GM23248 (cell line): ENCODE data around the gene FAM180B. TPM values are rescaled to one million over a fixed set of nuclear protein-coding genes. Genes with fewer than 3 reads are reported as not detected.
"Not testable (repeated sequence)": the region's sequence is repeated elsewhere in the genome, so short reads cannot be mapped to it uniquely, and the experiment has no call there.

Experiments
- DNase-seq: peaks from one replicate; pipeline ENCODE4 v3.0.0-alpha.2; 2015
- H2AFZ ChIP-seq: fragments of 200-600 bp; sonication (generic); 2 replicates; pipeline ENCODE4 v1.6.1; 2016; ENCODE audit warnings: antibody characterized with exemption
- H3F3A ChIP-seq: fragments of 200-600 bp; sonication (generic); 2 replicates; pipeline ENCODE4 v1.6.1; 2016; ENCODE audit warnings: mild to moderate bottlenecking, antibody characterized with exemption, mixed run types; ENCODE audit not compliant: insufficient read depth
- H3K27ac ChIP-seq: fragments of 200-600 bp; sonication (generic); 2 replicates; pipeline ENCODE4 v1.5.1; 2016; ENCODE audit warnings: mild to moderate bottlenecking
- H3K27me3 ChIP-seq: fragments of 200-600 bp; sonication (generic); replicated peaks from 2 replicates; pipeline ENCODE4 v1.6.1; 2016; ENCODE audit warnings: mild to moderate bottlenecking; ENCODE audit not compliant: insufficient read depth
- H3K36me3 ChIP-seq: fragments of 200-600 bp; sonication (generic); 2 replicates; pipeline ENCODE4 v1.6.1; 2016; ENCODE audit warnings: low read depth, mild to moderate bottlenecking
- H3K4me1 ChIP-seq: fragments of 200-600 bp; sonication (generic); 2 replicates; pipeline ENCODE4 v1.6.1; 2016; ENCODE audit warnings: mild to moderate bottlenecking; ENCODE audit not compliant: insufficient read depth
- H3K4me2 ChIP-seq: fragments of 200-600 bp; sonication (generic); one replicate; pipeline ENCODE4 v1.6.1; 2016; ENCODE audit warnings: mild to moderate bottlenecking; ENCODE audit not compliant: unreplicated experiment
- H3K4me3 ChIP-seq: fragments of 200-600 bp; sonication (generic); 2 replicates; pipeline ENCODE4 v1.5.1; 2016; ENCODE audit warnings: mild to moderate bottlenecking
- H3K79me2 ChIP-seq: fragments of 200-600 bp; sonication (generic); 2 replicates; pipeline ENCODE4 v1.6.1; 2016; ENCODE audit warnings: mild to moderate bottlenecking; ENCODE audit not compliant: insufficient read depth
- H3K9ac ChIP-seq: fragments of 200-600 bp; sonication (generic); 2 replicates; pipeline ENCODE4 v1.6.1; 2016; ENCODE audit warnings: mild to moderate bottlenecking
- H3K9me2 ChIP-seq: fragments of 200-600 bp; sonication (generic); 2 replicates; pipeline ENCODE4 v1.6.1; 2016; ENCODE audit warnings: mixed run types, mild to moderate bottlenecking, moderate library complexity; ENCODE audit not compliant: insufficient read depth
- H3K9me3 ChIP-seq: fragments of 200-600 bp; sonication (generic); one replicate; pipeline ENCODE4 v1.6.1; 2017; ENCODE audit warnings: low read depth
- H4K20me1 ChIP-seq: fragments of 200-600 bp; sonication (generic); 2 replicates; pipeline ENCODE4 v1.6.0; 2016; ENCODE audit not compliant: insufficient read depth
- EZH2 ChIP-seq: fragments of 200-600 bp; sonication (generic); IDR thresholded peaks from 2 replicates; pipeline ENCODE4 v1.6.1; 2018; ENCODE audit warnings: antibody characterized with exemption, mild to moderate bottlenecking; ENCODE audit not compliant: insufficient read depth, poor library complexity, severe bottlenecking
- EZH2phosphoT487 ChIP-seq: fragments of 200-600 bp; sonication (generic); IDR thresholded peaks from 2 replicates; pipeline ENCODE4 v1.6.1; 2018; ENCODE audit warnings: antibody characterized with exemption, moderate library complexity, mild to moderate bottlenecking, low read depth; ENCODE audit not compliant: insufficient read depth
- WGBS, 2 experiments: methylation state at CpG; one replicate each; pipeline ENCODE4 v1.1.6; 2015 to 2017; ENCODE audit warnings: low lambda C conversion rate in 2 of 2, low coverage in 1 of 2; ENCODE audit errors: missing lambda C conversion rate in 2 of 2; 5-methylcytosine and 5-hydroxymethylcytosine counted together
- in situ Hi-C: fragments of 300-500 bp; cut with MboI; formaldehyde crosslinking; loops from 2 replicates; pipeline ENCODE4 v1.15.0; 2020
- polyA plus RNA-seq: library from polyadenylated mRNA; unstranded; fragments of >200 nt; fragmentation: Nextera tagmentation; extraction: Ambion mirVana; gene quantifications from 2 replicates; pipeline ENCODE4 v1.2.1, GENCODE V29; 2016
- small RNA-seq: library from RNA; depleted of rRNA; stranded (forward); fragments of <200 nt; gene quantifications from one replicate; pipeline ENCODE3, GENCODE V24; 2014; ENCODE audit warnings: low read depth, low replicate concordance
- total RNA-seq: library from RNA; depleted of rRNA; stranded (reverse); fragments of >200 nt; shearing (Covaris generic); gene quantifications from 2 replicates; pipeline ENCODE4 v1.2.3, GENCODE V29; 2014; rRNA removed

The FAM180B gene
- total and polyA plus RNA-seq, 2 experiments from 2014 or later: not detected

- H3K27me3 ChIP-seq: no peaks in the 10 kb centered on the region
- no peaks in the 10 kb centered on the region for H3K9me3 ChIP-seq
- H3K27ac ChIP-seq: no peak overlapping the region
- DNase-seq: no peak
- peaks cover 53% of the 10 kb centered on the region for H3K36me3 ChIP-seq
- no peaks in the 10 kb centered on the region for H3K79me2 ChIP-seq
- no peaks in the 10 kb centered on the region for H4K20me1 ChIP-seq
- no peaks in the 10 kb centered on the region for H3K9me2 ChIP-seq
- H3K4me3 ChIP-seq: no peak overlapping the region
- H3K4me1 ChIP-seq: peaks cover 13% of the 10 kb centered on the region
- TF ChIP-seq EZH2 (no peak), EZH2phosphoT487 (no peak)
- H3K4me2 ChIP-seq: no peak overlapping the region
- H3F3A ChIP-seq: peaks cover 31% of the 10 kb centered on the region
- in situ Hi-C loops: no loop called here
- H2AFZ ChIP-seq: no peak overlapping the region
- no peak overlapping the region for H3K9ac ChIP-seq
- 94 to 99% methylated on average over 2 of the region's 2 CpGs for WGBS, 2 experiments
Measured at GRCh38 chr11:47620836-47621378, 34.4 kb downstream of the FAM180B start.

GRCh38 chr11:47626234-47626633, 39.8 kb downstream of the FAM180B start:
- Histone ChIP-seq H2AFZ (no peak overlapping the region), H3K4me2 (no peak overlapping the region), H3K9me3 (no peaks in the 10 kb centered on the region), H3K4me1 (no peaks in the 10 kb centered on the region), H4K20me1 (no peaks in the 10 kb centered on the region), H3F3A (no peaks in the 10 kb centered on the region), H3K27me3 (no peaks in the 10 kb centered on the region), H3K79me2 (no peaks in the 10 kb centered on the region), H3K9me2 (no peaks in the 10 kb centered on the region), H3K27ac (no peak overlapping the region), H3K4me3 (no peak overlapping the region), H3K36me3 (peaks cover 62% of the 10 kb centered on the region), H3K9ac (no peak overlapping the region)
- no peak for DNase-seq
- in situ Hi-C loops: no loop called here
- WGBS, 2 experiments: 92 to 95% methylated on average over 8 of the region's 8 CpGs
- no peak for TF ChIP-seq EZH2phosphoT487
- no peak for TF ChIP-seq EZH2

- in situ Hi-C loops: no loop called here
- no peaks in the 10 kb centered on the region for H3K27me3 ChIP-seq
- H3F3A ChIP-seq: no peaks in the 10 kb centered on the region
- H3K9me3 ChIP-seq: no peaks in the 10 kb centered on the region
- no peak for TF ChIP-seq EZH2phosphoT487
- no peak overlapping the region for H3K27ac ChIP-seq
- 96 to 99% methylated on average over 4 of the region's 4 CpGs for WGBS, 2 experiments
- no peak for DNase-seq
- H3K9ac ChIP-seq: no peak overlapping the region
- no peak overlapping the region for H2AFZ ChIP-seq
- no peak overlapping the region for H3K4me2 ChIP-seq
- H4K20me1 ChIP-seq: no peaks in the 10 kb centered on the region
- no peaks in the 10 kb centered on the region for H3K4me1 ChIP-seq
- H3K4me3 ChIP-seq: no peak overlapping the region
- H3K79me2 ChIP-seq: no peaks in the 10 kb centered on the region
- H3K36me3 ChIP-seq: peaks cover 57% of the 10 kb centered on the region; the same call in 1 of the 2 replicates
- H3K9me2 ChIP-seq: no peaks in the 10 kb centered on the region
Measured at GRCh38 chr11:47628026-47628425, 41.5 kb downstream of the FAM180B start.

- in situ Hi-C loops: no loop called here
- 90 to 91% methylated on average over 5 of the region's 5 CpGs for WGBS, 2 experiments
- no peak overlapping the region for H3K4me2 ChIP-seq
Measured at GRCh38 chr11:47631473-47631872, 45.0 kb downstream of the FAM180B start.

GRCh38 chr11:47636331-47636730, 49.9 kb downstream of the FAM180B start:
- H3K9ac ChIP-seq, H4K20me1 ChIP-seq, H2AFZ ChIP-seq, in situ Hi-C loops, H3K27me3 ChIP-seq, H3K9me2 ChIP-seq, H3F3A ChIP-seq, H3K4me3 ChIP-seq, H3K9me3 ChIP-seq, H3K4me2 ChIP-seq, DNase-seq, H3K27ac ChIP-seq: not testable (repeated sequence)
- H3K4me1 ChIP-seq: peaks cover 10% of the 10 kb centered on the region
- peaks cover 40% of the 10 kb centered on the region for H3K79me2 ChIP-seq
- peaks cover 40% of the 10 kb centered on the region for H3K36me3 ChIP-seq
- 93 to 95% methylated on average over 11 of the region's 11 CpGs for WGBS, 2 experiments

More at GRCh38 chr11:47631473-47631872, 45.0 kb downstream of the FAM180B start:
- no peaks in the 10 kb centered on the region for H3K79me2 ChIP-seq
- H2AFZ ChIP-seq: no peak overlapping the region
- H3K4me1 ChIP-seq: no peaks in the 10 kb centered on the region
- H3K9ac ChIP-seq: no peak overlapping the region
- H3K9me2 ChIP-seq: no peaks in the 10 kb centered on the region
- TF ChIP-seq EZH2 (no peak), EZH2phosphoT487 (no peak)
- no peaks in the 10 kb centered on the region for H4K20me1 ChIP-seq
- H3K27ac ChIP-seq: no peak overlapping the region
- no peak for DNase-seq
- no peaks in the 10 kb centered on the region for H3K9me3 ChIP-seq
- no peak overlapping the region for H3K4me3 ChIP-seq
- no peaks in the 10 kb centered on the region for H3K27me3 ChIP-seq
- peaks cover 58% of the 10 kb centered on the region; the same call in 1 of the 2 replicates for H3K36me3 ChIP-seq
- H3F3A ChIP-seq: 0 out of 2 replicates have a peak, but pooled peaks cover 4% of the 10 kb centered on the region

Small RNA genes within 50 kb of the gene (small RNA-seq; reads per million reads assigned to genes)
- gene RN7SL652P (not detected), gene RNU5E-10P (1.5 reads per million, percentile 58 among the genes with 10 or more reads in this experiment)

Other genes with a start within 250 kb of the FAM180B start
- not detected in 2 replicates for gene MYBPC3, start 234.0 kb upstream of the FAM180B start, total RNA-seq
- gene MYBPC3, start 234.0 kb upstream of the FAM180B start, polyA plus RNA-seq: 0.08 TPM in 1 of 2 replicates, not detected in the other
- not detected in 2 replicates for gene SPI1, start 208.1 kb upstream of the FAM180B start, total RNA-seq
- 0.30 TPM in 1 of 2 replicates, not detected in the other for gene SPI1, start 208.1 kb upstream of the FAM180B start, polyA plus RNA-seq
- 183 and 189 TPM in 2 replicates for gene SLC39A13, start 178.1 kb upstream of the FAM180B start, total RNA-seq
- gene SLC39A13, start 178.1 kb upstream of the FAM180B start, polyA plus RNA-seq: 175 and 183 TPM in 2 replicates
- 139 and 151 TPM in 2 replicates for gene PSMC3, start 160.2 kb upstream of the FAM180B start, total RNA-seq
- 212 and 220 TPM in 2 replicates for gene PSMC3, start 160.2 kb upstream of the FAM180B start, polyA plus RNA-seq
- gene RAPSN, start 137.5 kb upstream of the FAM180B start, total RNA-seq: 0.13 and 0.22 TPM in 2 replicates
- gene RAPSN, start 137.5 kb upstream of the FAM180B start, polyA plus RNA-seq: 0.11 TPM in 1 of 2 replicates, not detected in the other
- gene CELF1, start 33.5 kb upstream of the FAM180B start, total RNA-seq: 70.9 and 71.6 TPM in 2 replicates
- 51.7 and 52.0 TPM in 2 replicates for gene CELF1, start 33.5 kb upstream of the FAM180B start, polyA plus RNA-seq
- gene PTPMT1, start 21.1 kb upstream of the FAM180B start, total RNA-seq: 68.7 and 90.2 TPM in 2 replicates
- gene PTPMT1, start 21.1 kb upstream of the FAM180B start, polyA plus RNA-seq: 78.4 and 82.2 TPM in 2 replicates
- 26.6 and 35.5 TPM in 2 replicates for gene KBTBD4, start 7.7 kb upstream of the FAM180B start, total RNA-seq
- gene KBTBD4, start 7.7 kb upstream of the FAM180B start, polyA plus RNA-seq: 16.8 and 18.4 TPM in 2 replicates
- gene NDUFS3, start 7.6 kb upstream of the FAM180B start, total RNA-seq: 52.5 and 80.8 TPM in 2 replicates
- gene NDUFS3, start 7.6 kb upstream of the FAM180B start, polyA plus RNA-seq: 74.4 and 84.6 TPM in 2 replicates
- 0.11 TPM in 1 of 2 replicates, not detected in the other for gene C1QTNF4, start 7.7 kb downstream of the FAM180B start, total RNA-seq
- gene C1QTNF4, start 7.7 kb downstream of the FAM180B start, polyA plus RNA-seq: not detected in 2 replicates
- gene MTCH2, start 55.9 kb downstream of the FAM180B start, total RNA-seq: 58.7 and 84.2 TPM in 2 replicates
- gene MTCH2, start 55.9 kb downstream of the FAM180B start, polyA plus RNA-seq: 158 and 169 TPM in 2 replicates
- gene AGBL2, start 128.7 kb downstream of the FAM180B start, total RNA-seq: 0.63 and 2.7 TPM in 2 replicates
- 0.35 and 0.51 TPM in 2 replicates for gene AGBL2, start 128.7 kb downstream of the FAM180B start, polyA plus RNA-seq
- 33.1 and 42.6 TPM in 2 replicates for gene FNBP4, start 180.7 kb downstream of the FAM180B start, total RNA-seq
- 29.0 and 34.3 TPM in 2 replicates for gene FNBP4, start 180.7 kb downstream of the FAM180B start, polyA plus RNA-seq